DMS114 treated with DMSO at 0.1 percent for 48 hours (cell line): ENCODE results near the gene ANXA2.
"Not testable (repeated sequence)": the region's sequence is repeated elsewhere in the genome, so short reads cannot be mapped to it uniquely, and the experiment has no call there.

Experiments
- DNase-seq: peaks from one replicate; lab custom pipeline; 2025; ENCODE audit not compliant: unreplicated experiment; lab: John Stamatoyannopoulos, UW

Gene ANXA2

DNA sequence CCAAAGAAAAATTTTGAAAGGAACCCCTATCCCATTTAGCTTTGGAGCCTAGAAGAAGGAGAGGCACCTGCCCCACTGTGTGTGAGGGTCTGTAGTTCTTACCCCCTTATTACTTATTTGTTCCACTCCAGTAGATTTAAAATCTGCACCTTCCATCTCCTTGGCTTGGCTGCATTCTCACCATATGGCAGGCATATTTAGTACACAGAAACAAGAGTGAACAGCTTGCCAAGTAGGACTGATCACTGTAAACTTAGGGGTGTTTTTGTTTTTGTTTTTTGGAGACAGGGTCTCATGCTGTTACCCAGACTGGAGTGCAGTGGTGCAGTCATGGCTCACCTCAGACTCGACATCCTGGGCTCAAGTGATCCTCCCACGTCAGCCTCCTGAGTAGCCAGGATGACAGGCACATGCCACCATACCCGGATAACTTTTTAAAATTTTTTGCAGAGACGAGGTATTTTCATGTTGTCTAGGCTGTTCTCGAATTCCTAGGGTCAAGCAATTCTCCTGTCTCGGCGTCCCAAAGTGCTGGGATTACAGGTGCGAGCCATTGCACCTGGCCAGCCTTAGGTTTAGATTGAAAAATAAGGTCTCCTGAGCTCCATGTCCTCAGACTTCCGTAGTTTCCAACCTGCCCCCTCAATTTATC lies 14.1 kb upstream of the ANXA2 start:
- DNase-seq: no peak

DNA sequence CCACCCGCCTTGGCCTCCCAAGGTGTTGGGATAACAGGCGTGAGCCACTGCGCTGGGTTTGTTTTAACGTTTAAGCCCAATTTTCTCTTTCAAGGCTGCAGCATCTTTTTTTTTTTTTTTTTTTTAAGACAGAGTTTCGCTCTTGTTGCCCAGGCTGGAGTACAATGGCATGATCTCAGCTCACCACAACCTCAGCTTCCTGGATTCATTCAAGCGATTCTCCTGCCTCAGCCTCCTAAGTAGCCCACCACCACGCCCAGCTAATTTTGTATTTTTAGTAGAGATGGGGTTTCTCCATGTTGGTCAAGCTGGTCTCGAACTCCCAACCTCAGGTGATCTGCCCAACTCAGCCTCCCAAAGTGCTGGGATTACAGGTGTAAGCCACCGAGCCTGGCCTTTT lies 12.6 kb upstream of the ANXA2 start:
- not testable (repeated sequence) for DNase-seq

DNA sequence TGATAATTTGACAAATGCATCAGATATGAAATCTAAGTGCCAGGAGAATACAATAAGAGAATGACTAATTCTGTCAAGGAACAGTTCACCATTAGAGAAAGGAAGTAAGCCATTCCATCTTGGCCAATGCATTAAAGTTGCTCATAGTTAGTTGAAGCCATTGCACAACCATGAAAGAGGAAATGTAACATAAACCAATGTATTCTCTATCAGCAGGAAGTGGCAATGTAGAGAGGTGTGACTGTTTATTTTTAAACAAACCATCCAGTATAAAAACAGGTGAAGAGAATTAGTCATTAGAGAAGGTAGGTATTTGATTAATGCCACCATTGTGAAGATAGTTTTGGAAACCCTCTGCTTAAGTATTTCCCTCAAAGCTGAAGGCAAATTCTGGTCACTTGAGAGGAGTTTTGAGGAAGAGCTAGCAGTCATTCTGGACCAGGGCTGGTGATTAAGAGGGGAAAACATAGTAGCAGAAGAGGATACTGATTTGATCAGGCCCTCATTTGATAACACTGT lies 10.7 kb upstream of the ANXA2 start:
- DNase-seq: no peak

DNA sequence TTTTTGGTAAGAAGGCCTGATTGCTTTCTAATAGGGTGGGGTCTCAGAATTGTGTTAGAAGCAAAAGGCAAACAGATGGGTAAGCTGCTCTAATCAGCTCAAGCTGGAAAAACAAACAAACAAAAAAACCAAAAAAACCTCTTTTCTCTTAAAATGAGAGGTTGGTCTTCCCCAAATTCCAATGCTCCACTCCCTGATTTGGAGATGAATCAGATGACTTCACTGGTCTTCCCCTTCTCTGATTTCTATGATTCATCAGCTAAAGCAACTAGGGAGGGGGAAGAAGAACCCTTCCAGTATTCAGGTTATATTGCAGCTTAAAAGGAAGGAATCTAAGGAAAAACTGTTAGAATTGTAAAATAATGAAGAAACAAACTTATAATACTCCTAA lies 9.6 kb upstream of the ANXA2 start:
- no peak for DNase-seq

DNA sequence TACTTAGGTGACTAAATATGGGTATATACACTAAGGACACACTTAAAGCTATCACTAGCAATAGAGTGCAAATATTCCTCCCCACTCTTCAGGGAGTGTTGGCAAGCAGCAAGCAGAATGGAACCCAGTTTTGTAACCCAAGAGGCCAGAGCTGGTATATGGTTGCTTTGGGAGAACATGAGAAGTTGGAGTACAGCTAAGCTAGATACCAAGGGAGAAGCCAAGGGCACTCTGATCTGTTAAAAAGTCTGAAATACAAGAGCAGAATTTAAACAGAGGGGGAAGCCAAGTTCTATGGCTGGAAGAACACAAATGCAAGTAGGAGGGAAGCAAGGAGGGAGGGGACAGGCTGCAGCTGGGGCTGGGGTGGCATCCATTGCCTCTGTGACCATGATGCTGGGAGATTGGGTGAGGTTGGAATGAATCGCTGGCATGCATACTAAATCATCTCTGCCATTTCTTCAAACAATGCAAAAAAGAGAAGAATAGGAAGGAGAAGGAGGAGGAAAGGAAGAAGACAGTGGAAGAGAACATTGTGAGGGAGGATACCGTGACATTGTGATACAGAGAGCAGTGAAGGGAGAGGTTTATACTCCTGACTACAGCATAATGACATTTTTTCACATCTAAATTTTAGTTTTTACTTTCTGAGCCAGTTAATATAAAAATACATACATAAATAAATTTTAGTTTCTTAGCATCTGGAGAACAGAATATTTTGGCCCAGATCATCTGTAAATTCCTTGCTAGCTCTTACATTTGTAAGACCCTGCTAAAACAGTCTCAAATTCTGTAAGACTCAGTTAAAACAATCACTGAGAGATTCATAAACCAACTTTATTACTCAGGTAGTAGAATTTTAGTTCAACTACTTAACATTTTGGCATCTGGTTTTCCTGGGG lies 9.0 kb upstream of the ANXA2 start:
- DNase-seq: no peak

DNA sequence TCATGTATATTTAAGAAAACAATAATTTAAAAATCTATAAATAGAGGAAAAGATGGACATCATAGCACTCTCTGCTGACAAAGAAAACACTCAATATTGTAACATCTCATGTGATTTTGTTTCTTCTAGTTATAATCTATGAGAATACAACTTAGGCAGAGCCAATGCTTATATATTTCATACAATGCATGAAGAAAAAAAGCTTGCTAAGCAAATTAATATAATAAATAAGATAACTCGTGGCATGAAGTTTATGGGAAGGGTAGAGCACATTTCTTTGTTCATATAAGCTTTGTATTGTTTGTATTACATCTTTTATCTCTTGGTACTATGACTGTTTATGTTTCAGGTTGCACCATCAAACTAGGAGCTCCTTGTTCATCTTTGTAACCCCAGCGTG lies 7.6 kb upstream of the ANXA2 start:
- no peak for DNase-seq

DNA sequence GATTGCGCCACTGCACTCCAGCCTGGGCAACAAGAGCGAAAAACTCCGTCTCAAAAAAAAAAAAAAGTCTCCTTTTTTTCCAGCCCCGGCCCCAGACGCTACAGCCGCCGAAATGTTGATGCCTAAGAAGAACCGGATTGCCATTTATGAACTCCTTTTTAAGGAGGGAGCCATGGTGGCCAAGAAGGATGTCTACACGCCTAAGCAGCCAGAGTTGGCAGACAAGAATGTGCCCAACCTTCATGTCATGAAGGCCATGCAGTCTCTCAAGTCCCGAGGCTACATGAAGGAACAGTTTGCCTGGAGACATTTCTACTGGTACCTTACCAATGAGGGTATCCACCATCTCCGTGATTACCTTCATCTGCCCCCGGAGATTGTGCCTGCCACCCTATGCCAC lies 6.6 kb upstream of the ANXA2 start:
- DNase-seq: not testable (repeated sequence)

DNA sequence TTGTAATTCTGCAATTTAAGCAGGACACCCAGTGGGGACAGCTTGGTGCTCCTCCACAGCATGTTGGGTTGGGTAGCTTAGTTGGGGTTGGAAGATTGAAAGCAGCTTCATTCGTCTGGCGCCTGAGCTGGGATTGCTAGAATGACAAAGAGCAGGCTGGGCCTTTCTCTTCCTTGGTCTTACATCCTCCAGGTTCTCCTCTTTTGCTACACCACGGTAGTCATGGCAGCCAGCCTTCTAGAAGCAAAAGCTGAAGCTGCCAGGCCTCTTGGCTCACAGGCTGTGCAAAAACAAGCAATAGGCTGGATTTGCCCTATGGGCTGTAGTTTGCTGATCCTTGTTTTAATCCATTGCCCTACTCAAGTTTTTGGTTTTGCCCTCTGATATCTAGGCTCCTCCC lies 3.2 kb upstream of the ANXA2 start:
- no peak for DNase-seq

DNA sequence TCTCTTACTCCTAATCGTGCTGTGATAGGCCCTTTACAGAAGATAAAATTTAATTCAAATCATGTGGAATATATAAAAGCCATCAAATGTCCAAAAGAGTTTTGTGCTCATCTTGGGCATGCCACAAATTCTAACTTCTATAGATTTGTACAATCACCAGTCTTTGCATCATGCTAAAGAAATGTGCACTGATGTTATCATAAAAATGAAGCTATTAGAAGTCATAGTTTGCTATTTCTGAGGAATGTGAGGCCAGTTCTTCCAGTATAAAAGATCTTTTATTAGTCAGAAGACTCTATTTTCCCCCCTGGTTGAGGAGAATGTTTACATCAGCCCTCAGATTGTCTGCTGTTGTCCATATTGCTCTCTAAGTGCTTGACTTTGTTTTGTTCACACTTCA lies 2.1 kb upstream of the ANXA2 start:
- DNase-seq: no peak

DNA sequence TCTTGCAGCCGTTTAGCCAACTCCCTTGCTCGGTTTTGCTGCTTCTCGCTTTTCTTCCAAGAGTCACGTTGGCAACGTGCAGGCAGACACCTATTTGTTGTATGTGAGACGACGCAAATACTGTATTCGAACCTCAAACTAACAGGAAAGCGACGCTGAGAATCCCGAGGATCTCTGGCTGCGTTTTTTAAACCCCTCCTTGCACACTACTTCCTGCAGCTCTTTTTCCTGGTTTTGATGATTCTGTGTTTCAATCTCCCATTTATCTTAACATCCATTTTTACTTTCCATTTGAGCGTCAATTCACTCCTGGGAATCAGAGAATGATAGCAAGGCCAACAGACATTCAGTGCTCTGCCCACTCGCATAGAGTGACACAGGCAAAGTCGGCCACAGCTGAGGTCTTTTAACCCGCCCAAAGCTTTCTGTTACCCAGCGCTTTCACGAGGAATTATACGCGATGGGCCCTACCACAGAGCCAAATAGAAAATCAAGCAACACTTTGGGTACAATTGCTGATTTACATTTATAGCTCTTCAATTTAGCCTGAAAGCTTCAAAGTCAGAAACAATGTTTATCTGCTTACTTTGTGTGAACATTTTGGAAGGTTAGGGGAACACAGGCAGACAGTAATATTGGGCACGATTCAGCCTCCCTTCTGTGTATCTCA lies 1.6 kb upstream of the ANXA2 start:
- peak; percentile 46 for DNase-seq

DNA sequence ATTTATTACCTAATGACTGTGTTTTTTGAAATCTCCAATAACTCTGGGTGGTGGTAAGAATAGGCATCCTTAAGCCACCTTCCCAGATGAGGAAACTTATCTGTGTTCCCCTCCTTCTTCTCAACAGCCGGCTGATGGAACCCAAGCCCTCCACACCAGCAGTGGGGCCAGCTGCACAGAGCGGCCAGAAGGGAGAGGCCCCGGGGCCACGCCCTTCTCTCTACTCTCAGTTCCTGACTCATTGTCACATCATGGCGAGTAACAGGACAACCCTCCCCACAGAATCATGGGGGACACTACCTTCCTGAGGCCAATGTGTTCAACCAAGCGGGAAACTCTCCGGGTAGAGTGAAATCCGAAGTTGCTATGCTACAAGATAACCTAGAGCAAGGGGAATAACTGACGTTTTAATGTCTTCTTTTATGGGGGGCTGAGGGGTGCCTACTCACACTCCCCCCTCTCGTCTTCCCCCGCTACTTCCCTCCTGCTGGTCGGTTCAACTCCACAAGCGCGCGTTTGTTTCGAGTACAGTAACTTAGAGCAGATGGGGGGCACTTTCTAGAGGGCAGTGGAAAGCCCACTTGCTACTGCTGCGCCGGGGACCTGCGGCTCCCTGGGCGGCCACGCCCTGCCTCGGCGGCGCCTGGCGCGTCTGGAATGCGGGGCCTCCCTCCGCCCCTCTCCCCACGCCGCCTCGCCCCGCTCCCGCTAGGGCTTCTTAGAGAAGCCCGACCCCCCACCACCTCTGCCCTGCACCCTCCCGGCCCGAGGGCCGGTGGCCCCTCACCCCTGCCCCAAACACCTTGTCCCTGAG lies 621 bp downstream of the ANXA2 start:
- DNase-seq: peak; percentile 42

DNA sequence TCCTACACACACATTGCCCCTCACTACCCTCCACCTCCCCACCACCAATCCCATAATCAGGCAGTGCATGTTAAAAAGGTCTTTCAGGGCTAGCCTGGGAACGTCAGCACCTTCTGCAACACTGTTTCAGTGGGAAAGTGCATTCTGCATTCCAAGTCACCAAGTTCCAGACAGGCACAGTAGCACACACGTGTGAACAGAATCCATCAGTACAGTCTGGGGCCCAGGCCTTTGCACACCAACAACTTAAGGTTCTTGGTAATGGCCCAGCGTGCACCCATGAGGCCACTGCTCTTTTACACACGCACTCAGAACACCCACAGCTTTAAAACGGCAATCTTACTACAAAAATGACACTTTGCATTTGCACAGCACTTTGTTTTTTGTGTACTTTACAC lies 1.2 kb downstream of the ANXA2 start:
- DNase-seq: no peak

DNA sequence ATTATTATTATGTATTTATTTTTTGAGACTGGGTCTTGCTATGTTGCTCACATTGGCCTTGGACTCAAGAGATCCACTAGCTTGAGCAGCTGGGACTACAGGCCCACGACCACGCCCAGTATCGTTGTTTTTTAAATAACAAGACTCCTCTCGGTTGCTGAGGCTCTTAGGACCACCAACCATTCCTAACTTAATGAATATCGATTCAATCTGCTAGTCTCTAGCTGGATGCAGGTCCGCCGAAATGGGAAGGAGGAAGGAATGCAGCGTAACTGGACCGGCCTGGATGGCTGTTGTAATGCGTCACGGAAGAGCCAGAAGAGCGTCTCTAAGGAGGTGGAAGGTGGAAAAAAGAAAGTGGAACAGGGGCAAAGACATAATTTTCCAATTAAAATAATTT lies 1.7 kb downstream of the ANXA2 start:
- DNase-seq: no peak

DNA sequence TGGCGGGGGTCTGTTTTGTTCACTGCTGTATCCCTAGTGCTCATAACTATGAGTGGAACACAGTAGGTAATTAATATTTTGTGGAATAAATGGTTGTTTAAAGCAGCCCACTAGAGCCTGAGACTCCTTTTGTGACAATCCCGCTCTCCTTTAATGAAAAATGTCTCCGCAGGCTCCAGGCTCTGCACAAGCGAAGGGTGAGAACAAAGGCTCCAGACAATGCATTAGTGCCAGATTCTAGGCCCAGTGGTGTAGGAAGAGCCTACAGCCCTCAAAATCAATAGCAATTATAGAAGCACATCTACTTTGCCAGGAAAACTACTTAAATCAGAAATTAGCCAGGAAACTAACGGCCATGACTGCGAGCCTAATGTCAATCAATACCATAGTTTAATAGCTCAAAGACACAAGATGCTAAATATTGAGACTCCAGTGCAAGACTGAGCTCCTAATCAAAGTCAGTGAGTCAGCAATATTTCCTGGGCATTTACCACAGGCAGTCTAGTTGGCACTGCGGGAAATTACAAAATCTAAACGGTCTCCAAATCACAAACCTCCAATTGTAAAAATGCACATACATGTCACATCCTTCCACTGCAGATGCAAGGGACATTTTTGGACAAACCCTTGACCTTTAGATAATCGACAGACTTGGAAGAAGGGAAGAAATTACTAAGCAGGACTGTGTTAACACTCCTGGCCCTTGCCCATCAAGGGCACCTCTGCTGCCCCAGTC lies 2.3 kb downstream of the ANXA2 start:
- DNase-seq: no peak

DNA sequence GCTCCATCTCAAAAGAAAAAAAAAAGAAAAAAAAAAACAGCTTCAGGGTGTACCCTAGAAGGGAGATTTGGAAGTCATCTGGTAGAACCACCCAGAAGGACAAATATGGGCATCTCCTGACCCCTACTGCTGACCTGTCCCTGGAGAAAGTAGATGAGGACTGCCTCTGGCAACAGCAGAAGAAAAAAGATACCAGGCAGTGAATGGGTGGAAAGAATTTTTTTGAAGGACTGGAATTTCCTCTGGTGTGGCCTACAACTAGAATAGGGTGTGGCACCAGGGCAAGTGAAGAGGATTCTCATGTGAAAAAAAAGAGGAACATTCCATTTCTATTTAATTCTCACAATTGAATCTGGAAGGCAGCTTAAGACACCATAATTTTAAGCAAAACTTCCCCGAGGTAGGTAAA lies 3.1 kb downstream of the ANXA2 start:
- DNase-seq: no peak

DNA sequence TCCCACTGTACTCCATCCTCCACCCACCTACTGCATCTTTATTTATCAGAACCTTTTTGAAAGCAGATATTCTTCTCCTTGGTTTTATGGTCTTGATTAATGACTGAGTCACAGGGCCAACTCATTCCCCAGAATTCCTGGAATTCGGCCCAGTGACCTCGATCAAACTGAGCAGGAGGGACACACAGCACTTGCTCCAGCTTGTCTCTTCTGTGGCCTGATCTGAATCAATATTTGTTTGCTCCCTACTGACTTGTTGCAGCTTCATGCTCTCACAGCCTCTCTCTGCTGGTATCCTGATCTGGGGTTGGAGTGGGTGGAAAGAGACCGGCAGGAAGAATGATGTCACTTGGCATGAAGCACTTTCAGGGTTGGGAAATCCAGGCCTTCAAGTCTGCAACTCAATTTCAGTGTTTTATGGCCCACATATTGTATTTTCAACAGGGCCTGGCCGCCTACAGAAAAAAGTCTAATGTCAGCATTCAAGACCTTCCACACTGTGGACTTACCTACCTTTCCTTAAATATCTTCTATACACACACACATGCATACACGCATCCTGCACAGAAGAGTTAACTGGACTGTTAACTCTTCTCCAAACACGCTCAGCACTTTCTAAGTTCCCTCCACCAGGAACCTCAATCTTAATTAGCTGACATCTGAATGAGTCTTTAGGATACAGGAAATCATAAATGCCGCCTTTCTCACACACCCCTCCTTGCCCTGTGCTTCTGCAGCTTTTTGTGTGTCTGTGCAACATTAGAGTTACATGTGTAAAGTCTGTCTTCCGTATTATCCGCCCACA lies 4.6 kb downstream of the ANXA2 start:
- peak; percentile 44 for DNase-seq

DNA sequence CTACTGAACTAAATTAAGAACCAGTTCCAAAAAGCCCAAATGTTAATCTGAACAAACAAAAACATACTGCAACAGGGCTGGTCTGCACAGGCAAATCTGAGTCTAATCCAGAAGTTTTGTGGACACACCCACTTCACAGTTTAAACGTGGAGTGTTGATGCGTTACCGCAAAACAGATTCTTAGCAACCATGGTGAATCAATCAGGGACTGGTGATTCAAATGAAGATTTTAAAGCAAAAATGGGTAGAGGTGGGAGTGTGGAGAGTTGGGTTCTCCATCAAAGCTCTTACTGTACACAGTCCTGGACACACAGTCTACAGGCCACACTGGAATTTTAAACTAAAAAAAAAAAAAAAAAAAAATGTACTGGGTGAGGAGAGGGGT lies 5.2 kb downstream of the ANXA2 start:
- DNase-seq: peak; percentile 23

DNA sequence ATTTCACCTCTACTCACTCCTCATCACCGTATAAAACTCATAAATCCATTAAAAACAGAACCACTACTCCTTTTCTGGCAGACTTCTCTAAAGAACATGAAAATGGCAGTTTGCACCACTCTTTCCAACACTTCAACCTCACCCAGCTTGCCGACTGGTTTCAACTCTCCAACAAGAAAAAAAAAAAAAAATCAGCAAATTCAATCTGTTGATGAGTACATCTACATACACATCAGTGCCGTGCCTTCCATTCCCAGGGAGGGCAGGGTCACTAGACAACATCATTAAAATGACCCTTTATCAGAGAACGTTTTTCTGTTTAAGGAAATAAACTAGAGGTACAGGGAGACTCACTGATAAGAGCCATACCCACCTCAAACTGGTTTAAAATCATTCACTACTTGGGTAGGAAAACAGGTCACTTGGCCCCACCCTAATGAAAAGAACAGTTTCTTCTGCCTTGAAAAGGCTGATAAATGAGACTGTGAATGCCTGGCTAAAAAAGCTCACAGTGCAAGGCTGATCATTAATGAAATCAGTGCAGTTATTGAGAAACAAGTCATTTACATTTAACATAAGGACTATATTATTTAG lies 6.0 kb downstream of the ANXA2 start:
- DNase-seq: no peak

DNA sequence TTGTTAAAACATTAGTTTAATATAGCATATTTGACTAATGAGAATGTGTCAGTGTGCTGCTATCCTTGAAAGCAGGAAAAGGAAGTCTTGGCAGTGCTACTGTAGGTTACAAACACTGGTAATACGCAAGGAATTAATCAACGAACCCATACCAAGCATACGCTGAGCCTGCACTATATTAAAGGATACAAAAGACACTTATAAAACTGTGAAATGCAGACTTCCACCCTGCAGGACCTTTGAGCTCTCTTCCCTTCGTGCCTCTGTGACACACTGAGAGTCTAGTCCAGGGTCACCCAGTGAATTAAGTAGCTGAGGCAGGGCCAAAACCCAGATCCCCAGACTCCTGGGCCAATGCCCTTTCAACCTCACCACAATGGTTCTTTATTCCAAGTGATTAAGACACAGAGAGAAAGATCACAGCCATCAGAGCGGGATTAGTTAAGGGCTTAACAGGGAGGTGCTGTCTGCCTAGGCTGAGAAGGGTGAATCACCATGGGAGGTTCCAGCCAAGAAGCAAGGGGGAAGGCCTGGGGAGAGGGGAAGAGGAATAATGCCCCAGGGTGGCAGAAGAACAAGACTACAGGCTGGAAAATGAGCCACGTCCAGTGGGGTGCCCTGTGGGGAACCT lies 6.8 kb downstream of the ANXA2 start:
- DNase-seq: no peak
